GM21423 (cell line): ENCODE data around the gene PTPRCAP.
"Not testable (repeated sequence)": the region's sequence is repeated elsewhere in the genome, so short reads cannot be mapped to it uniquely, and the experiment has no call there.

Experiments used
- ATAC-seq: cut with Tn5 transposase; IDR thresholded peaks from one replicate; pipeline ENCODE4 v1.9.1; 2021; ENCODE audit warnings: mild to moderate bottlenecking, moderate library complexity; ENCODE audit not compliant: unreplicated experiment

PTPRCAP gene

GRCh38 chr11:67437082-67437808 is at the start of gene PTPRCAP:
PTPRCAP (minus strand) TSS chr11:67437682; CDS start chr11:67437619, 63 bp downstream.
- peak; percentile 31 for ATAC-seq

- ATAC-seq: no peak
Measured at GRCh38 chr11:67486481-67487195, 49.2 kb upstream of the PTPRCAP start.

- not testable (repeated sequence) for ATAC-seq
Measured at GRCh38 chr11:67485873-67486361, 48.4 kb upstream of the PTPRCAP start.

- ATAC-seq: no peak
Measured at GRCh38 chr11:67484847-67485311, 47.4 kb upstream of the PTPRCAP start.

- no peak for ATAC-seq
Measured at GRCh38 chr11:67483831-67484665, 46.6 kb upstream of the PTPRCAP start.

- ATAC-seq: peak; percentile 61
Measured at GRCh38 chr11:67482827-67483798, 45.6 kb upstream of the PTPRCAP start, which contains the start of gene AIP. AIP (plus strand) TSS chr11:67483026; CDS start chr11:67483159, 133 bp downstream.

- peak; percentile 9 for ATAC-seq
Measured at GRCh38 chr11:67482275-67482826, 44.9 kb upstream of the PTPRCAP start.

GRCh38 chr11:67477344-67478050 is 40.0 kb upstream of the PTPRCAP start:
- ATAC-seq: not testable (repeated sequence)

- ATAC-seq: not testable (repeated sequence)
Measured at GRCh38 chr11:67476692-67477091, 39.2 kb upstream of the PTPRCAP start.

- ATAC-seq: no peak
Measured at GRCh38 chr11:67472882-67473281, 35.4 kb upstream of the PTPRCAP start.

- no peak for ATAC-seq
Measured at GRCh38 chr11:67470337-67471002, 33.0 kb upstream of the PTPRCAP start.

GRCh38 chr11:67469508-67469811 is 32.0 kb upstream of the PTPRCAP start:
- ATAC-seq: no peak

GRCh38 chr11:67468759-67469507 is 31.5 kb upstream of the PTPRCAP start, which contains the start of gene TMEM134:
TMEM134 (minus strand) TSS chr11:67469251; CDS start chr11:67469192, 59 bp downstream.
- ATAC-seq: peak; percentile 67

- no peak for ATAC-seq
Measured at GRCh38 chr11:67468456-67468758, 30.9 kb upstream of the PTPRCAP start.

- no peak for ATAC-seq
Measured at GRCh38 chr11:67468056-67468455, 30.6 kb upstream of the PTPRCAP start.

- no peak for ATAC-seq
Measured at GRCh38 chr11:67466962-67467771, 29.7 kb upstream of the PTPRCAP start.

- no peak for ATAC-seq
Measured at GRCh38 chr11:67466367-67466766, 28.9 kb upstream of the PTPRCAP start.
